Body of pancreas (tissue), 4 donors: ENCODE results near the gene ARHGDIA. TPM values are rescaled to one million over a fixed set of nuclear protein-coding genes. Genes with fewer than 3 reads are reported as not detected.

Source experiments
- ATAC-seq: fragments of 150-250 bp; one replicate; pipeline ENCODE4 v1.9.1; 2016
- DNase-seq, 4 donors: peaks; one replicate each; pipeline ENCODE4 v3.0.0-alpha.2; 2019
- H3K27ac ChIP-seq, 4 donors: fragments of 200-600 bp; sonication (generic); 1 replicate in 3 of 4; 2 replicates in 1 of 4; pipeline versions ENCODE4 v1.5.1 to v1.6.1; 2016 to 2019; ENCODE audit warnings: mild to moderate bottlenecking in 1 of 4, mixed read lengths in 1 of 4, moderate library complexity in 1 of 4
- H3K27me3 ChIP-seq, 2 donors: fragments of 200-600 bp; sonication (generic); one replicate each; pipeline ENCODE4 v1.6.0; 2016; ENCODE audit warnings: mild to moderate bottlenecking in 1 of 2
- H3K36me3 ChIP-seq, 2 donors: fragments of 200-600 bp; sonication (generic); replicated peaks in 1 of 2; 2 replicates each; pipeline ENCODE4 v1.5.1; 2016; ENCODE audit warnings: low read depth in 2 of 2; ENCODE audit not compliant: insufficient read depth in 1 of 2
- H3K4me1 ChIP-seq: fragments of 200-600 bp; sonication (generic); one replicate; pipeline ENCODE4 v1.6.0; 2016
- H3K4me3 ChIP-seq, 2 donors: fragments of 200-600 bp; sonication (generic); 1 replicate in 1 of 2; 2 replicates in 1 of 2; pipeline ENCODE4 v1.5.1; 2016 to 2019
- H3K9me3 ChIP-seq, 3 donors: fragments of 200-600 bp; sonication (generic); 1 replicate in 2 of 3; 2 replicates in 1 of 3; pipeline ENCODE4 v1.5.1; 2016
- POLR2A ChIP-seq, 3 donors: fragments of 450-650 bp; IDR thresholded peaks; one replicate each; pipeline ENCODE4 v1.6.1; 2016; ENCODE audit warnings: antibody characterized with exemption in 3 of 3, mild to moderate bottlenecking in 2 of 3
- WGBS, 2 donors: methylation state at CpG; one replicate each; pipeline ENCODE4 v1.1.5; 2017; 5-methylcytosine and 5-hydroxymethylcytosine counted together
- intact Hi-C: fragments of 100-400 bp; cut with DNase I; formaldehyde crosslinking; loops from one replicate; pipeline ENCODE4 v1.15.1; 2023
- total RNA-seq, 2 donors: library from RNA; depleted of rRNA; stranded (reverse); fragments of >200 nt; gene quantifications; one replicate each; pipeline ENCODE4 v1.1.0, GENCODE V29; 2016
- TF ChIP-seq, protein P1 (sequence below), 7 experiments: fragments of 450-650 bp in 4 of 7; fragments of 200-600 bp in 3 of 7; sonication (generic) in 3 of 7; IDR thresholded peaks; one replicate each; pipeline ENCODE4 v1.5.1; 2016 to 2019; ENCODE audit warnings: antibody characterized with exemption in 7 of 7

Gene ARHGDIA
- total RNA-seq, 2 donors from 2014 or later: 109 to 141 TPM

DNA sequence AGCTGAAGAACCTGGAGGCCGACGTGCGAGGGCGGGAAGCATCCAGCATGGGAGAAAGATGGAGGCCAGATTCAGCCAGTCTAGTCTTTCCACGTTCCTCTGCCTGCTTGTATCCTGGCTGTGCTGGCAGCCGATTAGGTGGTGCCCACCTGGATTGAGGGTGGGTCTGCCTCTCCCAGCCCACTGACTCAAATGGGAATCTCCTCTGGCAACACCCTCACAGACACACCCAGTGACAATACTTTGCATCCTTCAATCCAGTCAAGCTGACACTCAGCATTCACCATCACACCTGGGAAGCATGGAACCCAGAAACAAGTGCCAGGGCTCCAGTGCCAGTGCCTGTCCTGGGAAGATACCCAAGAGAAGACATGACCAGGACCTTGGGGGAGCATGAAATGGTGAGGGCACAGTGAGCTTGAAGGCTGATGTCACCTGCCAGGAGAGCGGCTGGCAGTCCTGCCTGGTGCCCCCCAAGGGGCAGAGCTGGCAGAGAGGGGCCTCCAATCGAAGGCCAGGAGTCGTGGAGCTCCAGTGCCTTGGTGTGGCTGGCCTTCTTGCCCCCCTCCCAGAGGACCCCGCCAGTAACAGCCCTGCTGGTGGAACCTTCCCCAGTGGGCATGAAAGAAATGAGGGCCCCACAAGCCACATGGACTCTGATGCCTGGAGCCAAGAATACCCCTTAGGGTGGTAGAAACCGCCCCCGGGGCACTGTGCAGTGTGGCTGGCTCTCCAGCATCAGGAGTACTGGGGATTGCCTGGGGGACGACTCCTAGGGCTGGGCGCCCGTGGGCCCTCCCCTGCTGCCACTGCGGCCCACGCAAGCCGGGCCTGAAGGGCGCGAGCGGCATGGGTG is 30.3 kb upstream of the ARHGDIA start:
- DNase-seq (no peak), ATAC-seq (no peak)

DNA sequence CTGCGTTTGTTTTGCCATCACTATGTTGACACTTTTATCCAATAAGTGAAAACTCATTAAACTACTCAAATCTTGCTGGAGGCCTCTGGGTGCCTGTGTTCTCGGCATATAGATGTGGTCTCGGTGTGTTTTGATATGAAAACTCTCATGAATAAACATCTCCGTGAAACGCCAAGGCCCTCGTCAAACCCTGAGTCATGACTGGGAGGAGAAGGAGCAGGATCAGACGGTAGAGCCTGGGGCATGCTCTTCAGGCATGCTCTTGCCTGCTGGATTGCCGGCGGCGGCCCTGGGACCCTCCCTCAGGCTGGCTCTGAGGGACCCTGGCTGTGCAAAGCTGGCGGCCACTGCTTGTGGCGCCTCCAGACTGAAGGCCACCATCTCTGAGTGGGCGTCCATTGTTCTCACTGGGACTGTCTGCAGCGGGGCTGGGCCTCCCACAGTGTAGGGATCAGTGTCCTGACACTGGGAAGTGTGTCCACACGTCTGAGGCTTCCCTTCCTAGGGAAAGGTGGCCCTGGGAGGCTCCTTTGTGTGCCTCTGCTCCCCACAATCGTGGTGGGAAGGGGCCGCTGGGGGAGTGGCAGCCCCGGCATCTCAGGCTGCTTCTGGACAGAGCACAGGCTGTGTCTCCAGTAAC is 29.2 kb upstream of the ARHGDIA start:
- Histone ChIP-seq H3K27me3 (no peaks in the 10 kb centered on the region), H3K36me3 (peaks cover 2 to 4% of the 10 kb centered on the region in 2 donors), H3K27ac (no peak overlapping the region), H3K4me3 (no peak overlapping the region), H3K4me1 (peaks cover 18% of the 10 kb centered on the region), H3K9me3 (no peaks in the 10 kb centered on the region)
- DNase-seq: no peak
- ATAC-seq: no peak
- WGBS, 2 donors: 77 to 81% methylated on average over 3 to 18 of the region's 18 CpGs
- intact Hi-C loops: no loop called here
- TF ChIP-seq POLR2A (IDR thresholded peaks at IDR 0.05): no peak
- TF ChIP-seq, protein P1, sequence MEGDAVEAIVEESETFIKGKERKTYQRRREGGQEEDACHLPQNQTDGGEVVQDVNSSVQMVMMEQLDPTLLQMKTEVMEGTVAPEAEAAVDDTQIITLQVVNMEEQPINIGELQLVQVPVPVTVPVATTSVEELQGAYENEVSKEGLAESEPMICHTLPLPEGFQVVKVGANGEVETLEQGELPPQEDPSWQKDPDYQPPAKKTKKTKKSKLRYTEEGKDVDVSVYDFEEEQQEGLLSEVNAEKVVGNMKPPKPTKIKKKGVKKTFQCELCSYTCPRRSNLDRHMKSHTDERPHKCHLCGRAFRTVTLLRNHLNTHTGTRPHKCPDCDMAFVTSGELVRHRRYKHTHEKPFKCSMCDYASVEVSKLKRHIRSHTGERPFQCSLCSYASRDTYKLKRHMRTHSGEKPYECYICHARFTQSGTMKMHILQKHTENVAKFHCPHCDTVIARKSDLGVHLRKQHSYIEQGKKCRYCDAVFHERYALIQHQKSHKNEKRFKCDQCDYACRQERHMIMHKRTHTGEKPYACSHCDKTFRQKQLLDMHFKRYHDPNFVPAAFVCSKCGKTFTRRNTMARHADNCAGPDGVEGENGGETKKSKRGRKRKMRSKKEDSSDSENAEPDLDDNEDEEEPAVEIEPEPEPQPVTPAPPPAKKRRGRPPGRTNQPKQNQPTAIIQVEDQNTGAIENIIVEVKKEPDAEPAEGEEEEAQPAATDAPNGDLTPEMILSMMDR (IDR thresholded peaks at IDR 0.05): no peak

More for the DNA sequence above, 30.3 kb upstream of the ARHGDIA start:
- no peak overlapping the region for H3K27ac ChIP-seq
- no peaks in the 10 kb centered on the region for H3K9me3 ChIP-seq
- peaks cover 18% of the 10 kb centered on the region for H3K4me1 ChIP-seq
- no peak overlapping the region for H3K4me3 ChIP-seq
- H3K36me3 ChIP-seq: peaks cover 2 to 4% of the 10 kb centered on the region in 2 donors
- TF ChIP-seq POLR2A (IDR thresholded peaks at IDR 0.05): no peak
- TF ChIP-seq, protein P1 (IDR thresholded peaks at IDR 0.05): no peak
- intact Hi-C loops: no loop called here
- H3K27me3 ChIP-seq: no peaks in the 10 kb centered on the region
- WGBS, 2 donors: 72 to 92% methylated on average over 5 to 15 of the region's 21 CpGs

DNA sequence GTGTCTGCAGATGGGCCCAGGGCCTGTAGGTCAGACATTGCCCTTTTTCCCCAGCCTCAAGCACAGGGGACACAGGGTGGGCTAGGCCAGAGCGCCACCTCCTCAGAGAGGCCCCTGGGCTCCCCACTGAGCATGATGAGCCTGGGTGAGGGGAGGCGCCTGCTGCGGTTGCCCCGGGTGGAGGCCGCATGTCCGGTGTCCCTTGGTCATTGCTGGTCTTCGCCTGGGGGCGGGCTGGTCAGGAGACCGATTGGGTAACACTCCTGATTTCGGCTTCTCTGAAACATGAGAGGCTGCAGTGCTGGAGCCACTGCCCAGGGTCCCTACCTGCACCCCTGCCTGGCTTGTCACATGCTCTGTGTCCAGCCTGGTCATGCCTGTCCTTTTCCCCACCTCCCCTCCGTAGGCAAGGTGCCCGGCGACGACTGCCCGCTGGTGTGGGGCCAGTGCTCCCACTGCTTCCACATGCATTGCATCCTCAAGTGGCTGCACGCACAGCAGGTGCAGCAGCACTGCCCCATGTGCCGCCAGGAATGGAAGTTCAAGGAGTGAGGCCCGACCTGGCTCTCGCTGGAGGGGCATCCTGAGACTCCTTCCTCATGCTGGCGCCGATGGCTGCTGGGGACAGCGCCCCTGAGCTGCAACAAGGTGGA is 28.5 kb upstream of the ARHGDIA start:
- TF ChIP-seq, protein P1 (IDR thresholded peaks at IDR 0.05): no peak
- no peak for TF ChIP-seq POLR2A (IDR thresholded peaks at IDR 0.05)
- no peak for DNase-seq

DNA sequence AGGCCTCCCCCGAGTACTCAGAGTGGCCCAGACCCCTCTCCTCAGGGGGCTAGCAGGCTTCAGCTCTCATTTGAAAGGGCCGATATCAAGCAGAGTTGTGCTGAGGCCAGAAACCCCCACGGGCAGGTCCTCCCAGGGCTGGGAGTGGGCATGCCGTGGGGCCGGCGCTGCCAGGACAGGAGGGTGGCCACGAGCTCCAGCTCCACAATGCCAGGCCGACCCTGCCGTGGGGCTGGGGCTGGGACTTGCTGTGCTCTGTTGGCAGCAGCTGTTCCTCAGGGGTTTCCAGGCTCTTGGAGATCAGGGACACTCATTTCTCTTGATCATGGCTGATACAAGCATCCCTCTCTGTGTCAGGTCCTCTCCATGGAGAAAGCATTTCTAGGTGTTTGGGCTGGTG is 27.7 kb upstream of the ARHGDIA start:
- intact Hi-C loops: no loop called here
- H3K36me3 ChIP-seq: peaks cover 4% of the 10 kb centered on the region in 2 donors
- no peak for DNase-seq
- no peak overlapping the region for H3K27ac ChIP-seq
- H3K9me3 ChIP-seq: no peaks in the 10 kb centered on the region
- H3K4me3 ChIP-seq: no peak overlapping the region
- H3K27me3 ChIP-seq: no peaks in the 10 kb centered on the region
- H3K4me1 ChIP-seq: peaks cover 18% of the 10 kb centered on the region
- ATAC-seq: no peak
- TF ChIP-seq, protein P1 (IDR thresholded peaks at IDR 0.05): no peak
- TF ChIP-seq POLR2A (IDR thresholded peaks at IDR 0.05): no peak
- WGBS, 2 donors: 82% methylated on average over 9 of the region's 9 CpGs; no CpG with 5 or more reads in 1 of the 2 donors

More for the DNA sequence above, 28.5 kb upstream of the ARHGDIA start:
- no peak overlapping the region for H3K4me3 ChIP-seq
- H3K27me3 ChIP-seq: no peaks in the 10 kb centered on the region
- H3K4me1 ChIP-seq: peaks cover 18% of the 10 kb centered on the region
- peaks cover 2 to 4% of the 10 kb centered on the region in 2 donors for H3K36me3 ChIP-seq
- no peaks in the 10 kb centered on the region for H3K9me3 ChIP-seq
- H3K27ac ChIP-seq: no peak overlapping the region
- 90 to 93% methylated on average over 12 to 19 of the region's 22 CpGs for WGBS, 2 donors
- no peak for ATAC-seq
- intact Hi-C loops: no loop called here
